A549 (cell line): ENCODE results near the gene COL24A1. TPM values are rescaled to one million over a fixed set of nuclear protein-coding genes. Genes with fewer than 3 reads are reported as not detected.

Experiments
- ATAC-seq, 2 experiments: fragments of 200-7000 bp in 1 of 2; fragments of >200 bp in 1 of 2; cut with Nextera tagmentation in 1 of 2; cut with Tn5 transposase in 1 of 2; 3 replicates each; pipeline versions ENCODE4 v1.8.0 to v1.9.1; 2018 to 2020; ENCODE audit warnings: mild to moderate bottlenecking in 1 of 2, moderate library complexity in 1 of 2
- CTCF ChIA-PET: fragments of 300-600 bp; sonication (Branson Sonifier 250); formaldehyde crosslinking; extraction: SDS; loops from one replicate; lab custom pipeline; 2021; ENCODE audit warnings: antibody characterized with exemption, inconsistent platforms; lab: Yijun Ruan, JAX
- POLR2A ChIA-PET: fragments of 350-600 bp; formaldehyde crosslinking; extraction: SDS; loops from one replicate; lab custom pipeline; 2021; ENCODE audit warnings: antibody characterized with exemption, inconsistent platforms; lab: Yijun Ruan, JAX
- DNase-seq, 2 experiments: peaks; one replicate each; pipeline versions ENCODE4 v3.0.0 to v3.0.0-alpha.2; 2011 to 2016; ENCODE audit warnings: low read depth in 1 of 2, low spot score in 1 of 2
- FAIRE-seq: peaks from 2 replicates; lab custom pipeline; 2011; peaks lifted over from hg19 to GRCh38; lab: Jason Lieb, UNC
- H3K27ac ChIP-seq, 2 experiments: fragments of >200 bp; sonication (Bioruptor Twin); formaldehyde crosslinking; 3 replicates each; pipeline ENCODE4 v1.5.1; 2016 to 2017
- H3K4me1 ChIP-seq: fragments of >200 bp; sonication (Bioruptor Twin); formaldehyde crosslinking; 3 replicates; pipeline ENCODE4 v1.6.1; 2016
- H3K4me2 ChIP-seq: fragments of >200 bp; sonication (Bioruptor Twin); formaldehyde crosslinking; 3 replicates; pipeline ENCODE4 v1.6.1; 2016
- H3K4me3 ChIP-seq: fragments of >200 bp; sonication (Bioruptor Twin); formaldehyde crosslinking; 3 replicates; pipeline ENCODE4 v1.5.1; 2016
- H3K9me3 ChIP-seq: fragments of >200 bp; sonication (Bioruptor Twin); formaldehyde crosslinking; 3 replicates; pipeline ENCODE4 v1.6.1; 2016
- BCL3 ChIP-seq: fragments of >200 bp; sonication (Bioruptor Twin); formaldehyde crosslinking; IDR thresholded peaks from 3 replicates; pipeline ENCODE4 v1.6.1; 2016
- BHLHE40 ChIP-seq: IDR thresholded peaks from 2 replicates; pipeline ENCODE4 v1.6.1; 2012; ENCODE audit warnings: low read depth, low read length, inconsistent platforms
- CBX8 ChIP-seq: fragments of 200-600 bp; sonication (generic); IDR thresholded peaks from 2 replicates; pipeline ENCODE4 v1.6.1; 2016
- CHD4 ChIP-seq: fragments of 200-600 bp; sonication (generic); IDR thresholded peaks from 2 replicates; pipeline ENCODE4 v1.6.1; 2016; ENCODE audit warnings: antibody characterized with exemption, mild to moderate bottlenecking, borderline replicate concordance
- EHMT2 ChIP-seq: fragments of 200-600 bp; sonication (generic); IDR thresholded peaks from 2 replicates; pipeline ENCODE4 v1.6.1; 2016; ENCODE audit warnings: antibody characterized with exemption, low read depth, mild to moderate bottlenecking, moderate library complexity
- ESRRA ChIP-seq: fragments of 150-350 bp; IDR thresholded peaks from 2 replicates; pipeline ENCODE4 v1.6.1; 2014; ENCODE audit warnings: mild to moderate bottlenecking, low read length, borderline replicate concordance
- HDAC2 ChIP-seq: fragments of 200-600 bp; sonication (generic); IDR thresholded peaks from 2 replicates; pipeline ENCODE4 v1.6.1; 2016
- MAFK ChIP-seq: fragments of 450-650 bp; IDR thresholded peaks from 2 replicates; pipeline ENCODE4 v1.6.1; 2014; ENCODE audit not compliant: partially characterized antibody
- MAX ChIP-seq: IDR thresholded peaks from 2 replicates; pipeline ENCODE4 v1.6.1; 2012
- MAZ ChIP-seq: fragments of 150-350 bp; IDR thresholded peaks from 2 replicates; pipeline ENCODE4 v1.6.1; 2014; ENCODE audit warnings: antibody characterized with exemption, low read depth, low read length, borderline replicate concordance
- NPAS2 ChIP-seq: fragments of 250-450 bp; sonication (Bioruptor Pico); IDR thresholded peaks from 2 replicates; pipeline ENCODE4 v1.8.0; 2022; ENCODE audit warnings: mild to moderate bottlenecking, moderate library complexity, borderline replicate concordance
- NR3C1 ChIP-seq: fragments of >200 bp; sonication (Bioruptor Twin); formaldehyde crosslinking; IDR thresholded peaks from 3 replicates; pipeline ENCODE4 v1.6.1; 2017
- PHF8 ChIP-seq: fragments of 200-600 bp; sonication (generic); IDR thresholded peaks from 2 replicates; pipeline ENCODE4 v1.6.1; 2016; ENCODE audit warnings: low read depth, mild to moderate bottlenecking, antibody characterized with exemption, moderate library complexity, borderline replicate concordance
- REST ChIP-seq: fragments of 200-600 bp; sonication (generic); IDR thresholded peaks from 2 replicates; pipeline ENCODE4 v1.6.1; 2016; ENCODE audit warnings: antibody characterized with exemption, mild to moderate bottlenecking, moderate library complexity
- SMC3 ChIP-seq: fragments of >200 bp; sonication (Bioruptor Twin); formaldehyde crosslinking; IDR thresholded peaks from 3 replicates; pipeline ENCODE4 v1.6.1; 2018; ENCODE audit warnings: inconsistent platforms
- ZFP36 ChIP-seq: fragments of 450-650 bp; IDR thresholded peaks from 2 replicates; pipeline ENCODE4 v1.6.1; 2014; ENCODE audit warnings: borderline replicate concordance; ENCODE audit not compliant: partially characterized antibody
- WGBS: methylation state at CpG from one replicate; pipeline ENCODE4 v1.1.6; 2017; ENCODE audit errors: missing lambda C conversion rate; 5-methylcytosine and 5-hydroxymethylcytosine counted together
- polyA plus RNA-seq, 4 experiments: library from polyadenylated mRNA; depleted of rRNA in 3 of 4; stranded (reverse); fragments of >200 nt; fragmentation: RNase III in 1 of 4; extraction: RNeasy Plus Mini Kit Qiagen cat#74134 plus additional on column Dnase treatment in 1 of 4; gene quantifications; 2 replicates in 3 of 4; 3 replicates in 1 of 4; pipeline ENCODE4 v1.2.3, GENCODE V29; 2011 to 2017
- TF ChIP-seq, protein P1 (sequence below): fragments of 450-650 bp; IDR thresholded peaks from 2 replicates; pipeline ENCODE4 v1.6.1; 2014; ENCODE audit warnings: antibody characterized with exemption
- TF ChIP-seq, protein P2 (sequence below): fragments of 250-450 bp; sonication (Bioruptor Pico); IDR thresholded peaks from 2 replicates; pipeline ENCODE4 v1.5.0; 2021; ENCODE audit warnings: mild to moderate bottlenecking, moderate library complexity, borderline replicate concordance

The COL24A1 gene
- polyA plus RNA-seq, 2 of the 4 experiments (the other 2 are of a cell fraction), result 0.03 to 0.13 TPM

GRCh38 chr1:86146566-86146965, 10.0 kb downstream of the COL24A1 start (continued):
- no peak for TF ChIP-seq PHF8
- no peak for TF ChIP-seq BCL3
- no peak for TF ChIP-seq ESRRA
- TF ChIP-seq REST, result no peak

DNA sequence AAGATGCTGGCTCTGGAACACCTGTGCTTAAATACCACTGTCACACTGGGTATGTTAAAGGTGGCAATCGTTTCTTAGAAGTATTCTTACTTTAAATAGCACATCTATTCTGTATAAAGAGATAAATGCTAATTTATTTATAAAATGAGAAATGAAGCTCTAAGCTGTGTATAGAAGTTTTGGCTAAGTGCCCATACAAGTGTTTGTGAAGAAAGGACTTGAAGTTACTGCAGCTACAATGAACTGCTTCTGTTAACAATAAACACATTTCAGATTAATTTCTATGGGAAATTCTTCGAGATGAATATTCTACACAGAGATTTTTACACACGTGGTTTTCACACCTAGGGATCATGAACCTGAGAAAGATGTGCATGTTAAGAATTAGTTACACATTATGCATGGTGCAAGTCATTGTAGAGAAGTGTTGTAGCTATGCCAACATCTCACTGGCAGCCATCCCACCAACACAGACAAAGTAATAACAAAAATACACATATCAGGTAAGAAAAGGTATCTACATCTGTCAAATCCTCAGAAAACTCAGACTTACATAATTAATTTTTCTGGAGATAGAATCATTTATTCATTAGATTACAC, 16.2 kb downstream of the COL24A1 start:
- Histone ChIP-seq H3K27ac (no peak overlapping the region), H3K4me1 (no peaks in the 10 kb centered on the region), H3K4me2 (no peak overlapping the region), H3K9me3 (no peaks in the 10 kb centered on the region), H3K4me3 (no peak overlapping the region)
- FAIRE-seq (no peak), DNase-seq (no peak), ATAC-seq (no peak)
- CTCF ChIA-PET, result no interaction called here
- POLR2A ChIA-PET, result no interaction called here
- TF ChIP-seq MAFK, result no peak
- TF ChIP-seq BCL3, result no peak
- TF ChIP-seq HDAC2, result no peak
- TF ChIP-seq MAX, result no peak
- TF ChIP-seq ZFP36, result no peak
- TF ChIP-seq BHLHE40, result no peak
- no peak for TF ChIP-seq PHF8
- TF ChIP-seq REST, result no peak
- no peak for TF ChIP-seq EHMT2
- TF ChIP-seq CHD4, result no peak
- TF ChIP-seq NR3C1, result no peak
- TF ChIP-seq, protein P1, sequence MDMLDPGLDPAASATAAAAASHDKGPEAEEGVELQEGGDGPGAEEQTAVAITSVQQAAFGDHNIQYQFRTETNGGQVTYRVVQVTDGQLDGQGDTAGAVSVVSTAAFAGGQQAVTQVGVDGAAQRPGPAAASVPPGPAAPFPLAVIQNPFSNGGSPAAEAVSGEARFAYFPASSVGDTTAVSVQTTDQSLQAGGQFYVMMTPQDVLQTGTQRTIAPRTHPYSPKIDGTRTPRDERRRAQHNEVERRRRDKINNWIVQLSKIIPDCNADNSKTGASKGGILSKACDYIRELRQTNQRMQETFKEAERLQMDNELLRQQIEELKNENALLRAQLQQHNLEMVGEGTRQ, result no peak
- TF ChIP-seq, protein P2, sequence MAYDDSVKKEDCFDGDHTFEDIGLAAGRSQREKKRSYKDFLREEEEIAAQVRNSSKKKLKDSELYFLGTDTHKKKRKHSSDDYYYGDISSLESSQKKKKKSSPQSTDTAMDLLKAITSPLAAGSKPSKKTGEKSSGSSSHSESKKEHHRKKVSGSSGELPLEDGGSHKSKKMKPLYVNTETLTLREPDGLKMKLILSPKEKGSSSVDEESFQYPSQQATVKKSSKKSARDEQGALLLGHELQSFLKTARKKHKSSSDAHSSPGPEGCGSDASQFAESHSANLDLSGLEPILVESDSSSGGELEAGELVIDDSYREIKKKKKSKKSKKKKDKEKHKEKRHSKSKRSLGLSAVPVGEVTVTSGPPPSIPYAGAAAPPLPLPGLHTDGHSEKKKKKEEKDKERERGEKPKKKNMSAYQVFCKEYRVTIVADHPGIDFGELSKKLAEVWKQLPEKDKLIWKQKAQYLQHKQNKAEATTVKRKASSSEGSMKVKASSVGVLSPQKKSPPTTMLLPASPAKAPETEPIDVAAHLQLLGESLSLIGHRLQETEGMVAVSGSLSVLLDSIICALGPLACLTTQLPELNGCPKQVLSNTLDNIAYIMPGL (CRISPR knock-in tag), result no peak
- TF ChIP-seq SMC3, result no peak
- TF ChIP-seq CBX8, result no peak
- TF ChIP-seq ESRRA, result no peak
- no peak for TF ChIP-seq NPAS2 (CRISPR knock-in tag)
- TF ChIP-seq MAZ, result no peak
- 4% methylated on average over 3 of the region's 3 CpGs for WGBS
